ENCODE measurements around the gene CFAP43. TPM values are rescaled to one million over a fixed set of nuclear protein-coding genes. Genes with fewer than 3 reads are reported as not detected.

The CFAP43 gene
- total and polyA plus RNA-seq, 12 donors = 0.06 to 0.37 (median 0.12) TPM; not detected in 6

DNA sequence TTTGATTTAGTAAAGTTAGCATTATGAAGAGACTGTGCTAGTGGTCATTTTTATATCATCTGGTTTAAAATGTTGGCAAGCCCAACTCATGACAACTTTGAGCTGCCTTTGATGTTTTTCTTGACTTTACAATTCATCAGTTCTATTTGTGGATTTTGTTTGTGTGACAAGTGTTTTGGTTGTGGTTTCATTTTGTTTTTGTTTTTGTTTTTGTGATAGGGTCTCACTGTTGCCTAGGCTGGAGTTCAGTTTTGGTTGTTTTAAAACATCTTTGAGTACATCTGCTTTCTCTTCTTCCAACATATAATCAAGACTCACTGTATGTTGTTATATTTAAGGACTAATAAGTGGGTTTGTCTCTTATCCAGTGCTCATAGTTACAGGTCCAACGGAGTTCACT lies 127.7 kb downstream of the CFAP43 start:
- TF ChIP-seq, protein P1, sequence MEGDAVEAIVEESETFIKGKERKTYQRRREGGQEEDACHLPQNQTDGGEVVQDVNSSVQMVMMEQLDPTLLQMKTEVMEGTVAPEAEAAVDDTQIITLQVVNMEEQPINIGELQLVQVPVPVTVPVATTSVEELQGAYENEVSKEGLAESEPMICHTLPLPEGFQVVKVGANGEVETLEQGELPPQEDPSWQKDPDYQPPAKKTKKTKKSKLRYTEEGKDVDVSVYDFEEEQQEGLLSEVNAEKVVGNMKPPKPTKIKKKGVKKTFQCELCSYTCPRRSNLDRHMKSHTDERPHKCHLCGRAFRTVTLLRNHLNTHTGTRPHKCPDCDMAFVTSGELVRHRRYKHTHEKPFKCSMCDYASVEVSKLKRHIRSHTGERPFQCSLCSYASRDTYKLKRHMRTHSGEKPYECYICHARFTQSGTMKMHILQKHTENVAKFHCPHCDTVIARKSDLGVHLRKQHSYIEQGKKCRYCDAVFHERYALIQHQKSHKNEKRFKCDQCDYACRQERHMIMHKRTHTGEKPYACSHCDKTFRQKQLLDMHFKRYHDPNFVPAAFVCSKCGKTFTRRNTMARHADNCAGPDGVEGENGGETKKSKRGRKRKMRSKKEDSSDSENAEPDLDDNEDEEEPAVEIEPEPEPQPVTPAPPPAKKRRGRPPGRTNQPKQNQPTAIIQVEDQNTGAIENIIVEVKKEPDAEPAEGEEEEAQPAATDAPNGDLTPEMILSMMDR (IDR thresholded peaks at IDR 0.05) = no peak
- Histone ChIP-seq H3K4me1 (no peaks in the 10 kb centered on the region), H3K9me3 (no peaks in the 10 kb centered on the region), H3K36me3 (no peaks in the 10 kb centered on the region), H3K27me3 (no peaks in the 10 kb centered on the region), H3K27ac (no peak overlapping the region), H3K4me3 (no peak overlapping the region)
- 0% methylated on average over 1 of the region's 1 CpG for WGBS, 2 donors
- ATAC-seq (no peak), DNase-seq (no peak)
- intact Hi-C loops (cut with DNase I) = no loop called here

DNA sequence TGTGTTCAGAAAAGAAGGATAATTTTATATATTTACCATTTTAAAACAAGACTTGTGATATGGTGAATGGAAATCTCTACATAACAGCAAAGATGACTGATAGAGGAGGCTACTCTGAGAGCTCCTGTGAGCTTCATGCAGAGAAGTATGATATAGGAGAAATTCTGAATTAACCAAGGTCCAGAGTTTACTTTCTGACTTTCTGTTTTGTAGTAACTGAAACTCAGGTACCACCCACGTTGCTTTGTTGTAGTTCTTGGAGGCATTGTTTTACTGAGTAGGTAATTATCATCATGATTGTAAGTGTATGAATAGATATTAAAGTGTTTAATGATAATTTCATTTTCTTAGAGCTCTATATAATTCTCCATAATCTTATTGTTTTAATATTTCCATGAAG lies 128.2 kb downstream of the CFAP43 start:
- Histone ChIP-seq H3K36me3 (no peaks in the 10 kb centered on the region), H3K4me3 (no peak overlapping the region), H3K27ac (no peak overlapping the region), H3K9me3 (no peaks in the 10 kb centered on the region), H3K27me3 (no peaks in the 10 kb centered on the region), H3K4me1 (no peaks in the 10 kb centered on the region)
- TF ChIP-seq, protein P1 (IDR thresholded peaks at IDR 0.05) = no peak
- DNase-seq (no peak), ATAC-seq (no peak)
- intact Hi-C loops (cut with DNase I) = no loop called here
- WGBS, 2 donors = 57 to 65% methylated on average over 1 of the region's 1 CpG

GRCh38 chr10:104101902-104102301 lies 130.3 kb downstream of the CFAP43 start:
- H3K36me3 ChIP-seq = no peaks in the 10 kb centered on the region
- no peaks in the 10 kb centered on the region for H3K27me3 ChIP-seq
- TF ChIP-seq, protein P1 (IDR thresholded peaks at IDR 0.05) = no peak
- ATAC-seq (no peak), DNase-seq (no peak)
- 60 to 63% methylated on average over 1 of the region's 1 CpG for WGBS, 2 donors
- no peak overlapping the region for H3K27ac ChIP-seq
- intact Hi-C loops (cut with DNase I) = no loop called here
- no peaks in the 10 kb centered on the region for H3K4me1 ChIP-seq
- H3K4me3 ChIP-seq = no peak overlapping the region
- H3K9me3 ChIP-seq = peaks cover 0 to 5% (median 0%) of the 10 kb centered on the region in 11 donors

DNA sequence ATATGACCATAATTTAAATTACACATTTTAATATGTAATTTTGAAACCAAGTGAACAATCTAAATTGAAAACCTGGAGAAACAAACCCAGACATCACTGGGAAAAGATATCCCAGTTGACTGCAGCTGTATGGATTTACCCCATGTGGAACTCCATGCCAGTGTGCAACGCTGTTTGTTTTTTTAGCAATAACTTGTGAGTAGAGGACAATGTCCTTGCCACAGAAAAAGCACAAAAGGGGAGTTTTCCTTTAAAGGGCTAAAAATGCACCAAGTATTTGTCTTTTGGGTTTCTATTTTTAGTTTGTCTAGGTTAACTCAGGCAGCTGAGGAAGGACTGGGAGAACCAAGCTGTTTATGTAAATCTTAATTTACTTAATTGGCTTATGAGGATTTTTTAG lies 131.4 kb downstream of the CFAP43 start:
- Histone ChIP-seq H3K4me3 (no peak overlapping the region), H3K4me1 (no peaks in the 10 kb centered on the region), H3K27ac (no peak overlapping the region), H3K27me3 (no peaks in the 10 kb centered on the region), H3K9me3 (peaks cover 0 to 9% (median 0%) of the 10 kb centered on the region in 11 donors), H3K36me3 (no peaks in the 10 kb centered on the region)
- no peak for ATAC-seq
- intact Hi-C loops (cut with DNase I) = no loop called here
- WGBS, 2 donors = 0% methylated on average over 1 of the region's 1 CpG
- TF ChIP-seq, protein P1 (IDR thresholded peaks at IDR 0.05) = no peak
- DNase-seq = no peak

GRCh38 chr10:104099941-104100340 lies 132.2 kb downstream of the CFAP43 start:
- no peak overlapping the region for H3K27ac ChIP-seq
- no peaks in the 10 kb centered on the region for H3K36me3 ChIP-seq
- no peak overlapping the region for H3K4me3 ChIP-seq
- no peaks in the 10 kb centered on the region for H3K27me3 ChIP-seq
- DNase-seq (no peak), ATAC-seq (no peak)
- H3K9me3 ChIP-seq = peaks cover 0 to 9% (median 0%) of the 10 kb centered on the region in 11 donors
- no peaks in the 10 kb centered on the region for H3K4me1 ChIP-seq
- TF ChIP-seq, protein P1 (IDR thresholded peaks at IDR 0.05) = no peak
- intact Hi-C loops (cut with DNase I) = no loop called here
